ENCODE results near the gene AP1B1.

Gene AP1B1

DNA sequence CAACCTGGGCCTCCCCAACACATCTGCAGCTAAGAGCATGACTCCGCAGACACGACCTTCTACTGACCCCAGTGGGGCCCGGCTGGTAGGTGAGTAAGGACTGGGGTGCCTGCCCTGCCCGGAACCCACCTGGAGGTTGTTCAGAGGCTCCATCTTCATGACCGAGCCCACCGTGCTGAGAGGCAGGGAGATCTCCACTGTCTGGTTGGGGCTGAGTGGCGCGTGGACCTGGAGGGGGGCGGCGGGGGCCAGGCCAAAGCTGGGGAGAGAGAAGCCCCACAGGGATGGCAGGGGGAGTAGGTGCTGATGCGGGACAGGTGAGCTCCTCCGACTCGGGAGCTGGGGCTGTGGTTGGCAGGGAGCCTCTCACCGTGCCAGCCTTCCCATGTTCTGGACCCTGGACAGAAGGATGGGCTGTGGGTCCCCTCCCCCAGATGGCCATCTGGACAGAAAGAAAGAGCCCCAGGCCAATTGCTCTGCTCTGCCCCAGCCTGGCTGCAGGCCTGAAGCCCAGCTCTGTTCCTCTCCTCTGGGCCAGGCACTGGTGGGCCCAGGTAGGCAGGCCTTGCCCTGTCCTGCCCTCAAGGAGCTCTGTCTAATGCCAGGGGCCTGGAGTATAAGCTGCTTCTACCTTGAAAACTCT lies 56.6 kb downstream of the AP1B1 start:
- no peak for DNase-seq (ENCODE audit: low read depth)

DNA sequence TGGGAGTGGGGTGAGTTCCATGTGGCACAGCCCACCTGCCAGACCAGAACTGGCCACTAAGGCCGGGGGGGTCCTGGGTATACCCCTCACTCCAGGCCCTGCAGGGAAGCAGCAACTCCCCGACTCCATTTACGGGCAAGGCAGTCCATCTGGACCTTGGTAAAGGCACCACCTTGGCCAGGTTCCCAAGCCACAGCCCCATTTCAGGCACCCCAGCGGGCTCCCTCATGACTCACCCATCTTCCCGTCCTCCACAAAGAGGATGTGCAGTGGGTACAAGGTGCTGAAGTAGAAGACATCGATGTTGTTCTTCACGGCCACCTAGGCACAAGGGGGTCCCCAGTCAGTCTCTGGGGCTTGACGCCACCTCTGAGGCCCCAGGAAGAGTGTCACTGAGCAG lies 57.2 kb downstream of the AP1B1 start:
- no peak for DNase-seq (ENCODE audit: low read depth)

DNA sequence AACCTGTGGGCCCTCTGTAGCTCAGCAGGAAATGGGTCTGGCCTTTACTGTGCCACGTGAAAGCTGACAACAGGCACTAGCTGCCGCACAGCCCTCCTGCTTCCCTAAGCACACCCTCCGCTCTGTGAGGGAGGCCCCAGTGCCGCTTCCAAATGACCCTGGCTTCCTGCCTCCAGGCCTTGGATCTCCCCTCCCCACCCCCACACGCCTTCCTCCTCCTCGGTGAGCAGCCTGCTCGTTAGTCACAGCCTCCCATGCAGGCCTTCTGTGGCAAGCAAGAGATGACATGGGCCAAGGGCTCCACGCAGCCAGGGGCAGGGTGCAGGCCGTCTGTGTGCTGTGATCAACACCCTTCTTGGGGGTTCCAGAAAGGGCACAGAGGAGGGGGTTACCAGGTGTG lies 57.6 kb downstream of the AP1B1 start:
- no peak for DNase-seq (ENCODE audit: low read depth)

DNA sequence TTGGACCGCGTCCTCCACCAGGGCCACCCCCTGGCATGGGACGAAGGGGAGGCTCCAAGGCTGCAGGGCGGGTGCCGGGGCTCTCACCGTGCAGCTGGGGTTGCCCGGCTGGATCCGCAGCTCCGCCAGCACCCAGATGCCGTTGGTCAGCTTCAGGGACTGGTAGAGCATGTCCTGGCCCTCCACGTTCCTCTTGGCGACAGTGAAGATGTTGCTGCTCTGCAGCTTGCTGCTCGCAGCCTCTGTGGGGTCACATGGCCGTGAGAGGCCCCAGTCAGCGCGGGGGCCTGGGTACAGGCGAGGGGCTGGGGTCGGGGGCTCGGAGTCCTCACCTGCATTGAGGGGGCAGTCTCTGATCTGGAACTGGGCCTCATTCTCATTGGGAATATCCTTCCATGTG lies 58.1 kb downstream of the AP1B1 start:
- no peak for DNase-seq (ENCODE audit: low read depth)

DNA sequence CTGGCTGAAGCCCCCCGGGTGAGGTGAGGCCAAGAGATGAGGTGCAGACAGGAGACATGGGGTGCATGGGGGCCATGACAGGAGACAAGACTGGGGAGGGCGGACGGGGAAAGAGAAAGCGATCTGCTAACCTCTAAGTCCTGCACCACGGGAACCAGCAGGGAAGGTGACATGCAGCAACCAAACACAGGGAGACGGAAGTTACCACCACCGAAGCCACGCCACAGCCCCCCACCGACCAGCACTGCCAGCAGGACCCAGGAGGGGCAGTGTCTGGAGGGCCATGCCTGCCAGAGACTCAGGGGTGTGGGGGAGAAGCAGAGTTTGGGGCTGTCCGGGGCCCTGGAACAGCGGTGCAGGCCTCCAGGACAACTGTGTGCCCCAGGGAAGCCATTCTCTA lies 58.8 kb downstream of the AP1B1 start:
- DNase-seq (ENCODE audit: low read depth) = no peak

DNA sequence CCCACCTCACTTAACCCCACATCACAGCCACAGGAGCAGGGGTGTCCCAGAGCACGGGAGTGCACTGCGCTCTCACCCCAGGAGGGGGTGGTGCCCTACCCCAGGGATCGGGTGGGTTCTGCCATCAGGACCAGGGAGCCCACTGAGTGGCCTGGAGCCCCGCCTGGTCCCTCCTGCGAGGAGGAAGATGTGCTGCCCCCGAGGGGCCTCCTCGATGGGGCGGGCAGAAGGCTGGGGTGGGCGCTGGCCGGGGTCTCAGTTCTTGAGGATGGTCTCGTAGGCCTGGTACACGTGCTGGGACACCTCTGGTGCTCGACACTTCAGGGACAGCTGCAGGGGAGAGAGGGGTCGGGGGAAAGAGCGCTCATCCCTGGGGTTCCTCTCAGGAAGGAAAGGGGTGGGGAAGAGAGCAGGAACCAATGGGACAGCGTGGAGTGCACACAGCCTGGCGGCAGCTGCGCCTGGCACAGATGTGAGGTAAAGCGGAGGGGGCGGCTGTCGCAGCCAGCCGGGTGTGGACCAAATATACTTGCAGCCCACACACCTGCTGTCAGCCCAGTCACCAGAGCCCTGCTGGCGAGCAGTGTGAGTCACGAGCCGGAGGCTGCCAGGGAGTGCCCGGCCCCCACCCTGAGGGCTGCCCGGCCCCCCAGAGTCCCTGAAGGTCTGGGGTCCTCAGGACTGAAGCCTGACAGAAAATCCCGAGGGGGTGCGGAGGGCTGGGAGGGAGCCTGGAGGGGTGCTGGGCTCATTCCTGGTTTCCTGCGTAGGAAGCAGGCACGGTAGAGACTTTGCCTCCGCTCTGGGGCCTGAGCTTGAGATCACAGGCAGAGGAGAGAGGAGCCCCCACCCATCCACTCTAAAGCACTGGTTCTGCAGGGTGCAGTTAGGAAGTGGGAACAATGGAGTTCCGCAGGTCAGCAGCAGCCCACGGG lies 59.5 kb downstream of the AP1B1 start:
- DNase-seq (ENCODE audit: low read depth) = no peak

DNA sequence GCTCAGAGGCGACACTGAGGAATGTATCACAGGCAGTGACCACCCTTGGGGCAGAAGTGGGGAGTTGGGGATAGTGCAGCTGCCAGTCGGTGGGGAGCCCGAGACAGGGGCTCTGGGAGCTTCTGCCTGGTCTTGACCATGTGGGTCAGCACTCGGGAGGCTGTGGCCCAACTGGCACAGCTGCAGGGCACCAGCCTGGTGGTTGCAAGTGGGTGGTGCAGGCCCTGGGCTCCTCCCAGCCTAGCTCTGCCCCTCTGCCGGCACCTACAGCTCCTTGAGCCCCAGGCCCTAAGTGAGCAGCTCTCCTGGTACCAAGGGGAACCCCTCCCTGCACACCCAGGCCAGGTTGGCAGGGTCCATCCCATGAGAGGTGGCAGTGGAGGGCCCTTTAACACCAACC lies 60.3 kb downstream of the AP1B1 start:
- DNase-seq (ENCODE audit: low read depth) = no peak

DNA sequence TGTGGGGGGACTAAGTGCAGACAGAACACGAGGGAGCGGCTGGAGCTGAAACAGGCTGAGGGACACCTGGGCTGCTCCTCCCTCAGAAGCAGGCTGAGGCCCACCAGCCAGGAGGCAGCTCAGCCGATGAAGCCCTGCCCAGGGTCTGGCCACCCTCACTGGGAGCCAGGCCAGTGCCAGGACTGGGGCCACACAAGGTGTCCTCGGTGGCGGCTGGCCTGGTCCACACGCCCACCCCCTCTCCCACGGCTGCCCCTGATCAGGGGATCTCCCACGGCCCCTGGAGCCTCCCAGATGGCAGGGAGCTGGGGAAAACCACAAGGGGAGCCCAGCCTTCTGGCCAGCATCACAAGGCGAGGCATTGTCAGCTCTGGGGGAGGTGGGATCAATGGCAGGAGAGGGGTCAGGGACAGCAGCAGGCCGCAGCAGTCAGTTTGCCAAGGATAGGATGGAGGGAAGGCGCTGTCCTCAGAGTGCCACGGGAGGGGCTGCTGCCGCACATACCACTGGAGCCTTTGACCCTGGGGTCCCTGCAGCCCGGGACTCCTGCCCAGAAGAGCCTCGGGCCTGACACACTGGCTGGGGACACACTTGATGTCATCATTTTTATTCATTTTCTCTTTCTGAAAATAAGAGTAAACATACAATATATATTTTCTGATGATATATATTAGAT lies 61.1 kb downstream of the AP1B1 start:
- DNase-seq (ENCODE audit: low read depth) = no peak

DNA sequence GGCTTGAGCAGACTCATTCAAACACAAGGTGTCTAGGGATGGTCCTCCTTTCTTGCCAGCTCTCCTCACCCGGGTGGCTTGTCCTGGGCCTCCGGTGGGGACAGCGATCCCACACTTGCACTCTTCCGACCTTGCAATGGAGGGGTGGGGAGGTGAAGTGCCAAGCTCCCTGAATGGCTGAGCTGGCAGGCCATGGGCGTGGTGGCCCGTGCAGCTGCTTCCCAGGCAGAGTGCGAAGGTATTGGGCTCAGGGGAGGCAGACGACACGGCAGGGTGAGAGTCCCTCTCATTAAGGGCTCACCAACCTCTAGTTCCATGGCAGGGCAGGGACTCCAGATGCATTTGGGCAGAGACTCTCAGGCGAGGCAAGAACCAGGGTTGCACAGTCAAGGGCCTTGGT lies 61.9 kb downstream of the AP1B1 start:
- DNase-seq (ENCODE audit: low read depth) = no peak

DNA sequence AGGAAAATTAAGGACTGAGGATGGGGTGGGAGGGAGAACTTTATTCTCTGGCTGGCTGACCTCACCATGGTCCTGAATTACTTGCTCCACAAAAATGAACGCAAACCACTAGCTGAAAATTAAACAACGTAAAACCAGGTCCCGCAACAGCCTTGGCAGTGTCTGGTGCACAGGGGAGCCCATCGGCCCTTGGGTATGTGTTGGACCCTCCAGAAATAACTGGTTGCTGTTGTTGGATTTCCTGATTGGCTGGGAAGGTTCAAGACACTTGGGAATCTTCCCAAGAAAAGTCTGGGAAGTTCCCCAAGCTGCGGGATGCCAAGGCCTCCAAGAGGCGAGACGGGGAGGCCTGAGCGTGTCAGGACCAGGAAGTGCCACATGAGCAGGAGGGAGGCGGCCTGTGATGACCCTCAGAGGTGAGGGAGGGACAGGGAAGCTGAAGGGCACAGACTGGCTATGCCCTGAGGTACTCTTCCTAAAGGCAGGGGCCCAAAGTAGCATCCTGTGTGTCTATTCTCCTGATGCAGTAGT lies 62.5 kb downstream of the AP1B1 start:
- no peak for DNase-seq (ENCODE audit: low read depth)

DNA sequence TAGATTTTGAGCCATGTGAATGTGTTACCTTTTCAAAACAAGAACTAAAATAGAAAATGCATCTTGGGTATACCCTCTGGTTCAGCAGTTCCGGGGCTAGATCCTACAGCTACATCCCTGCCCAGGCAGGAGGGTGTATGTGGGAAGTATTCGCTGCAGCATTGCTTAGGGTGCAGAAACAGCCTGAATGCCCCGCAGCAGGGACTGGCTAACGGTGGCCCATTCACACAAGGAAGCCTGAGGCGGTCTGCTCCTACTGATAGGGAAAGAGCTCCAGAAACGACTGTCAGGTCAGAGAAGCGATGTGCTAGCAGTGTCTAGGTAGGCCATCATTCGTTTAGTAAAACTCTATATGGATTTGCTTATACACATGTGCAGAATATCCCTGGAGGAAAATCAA lies 63.0 kb downstream of the AP1B1 start:
- no peak for DNase-seq (ENCODE audit: low read depth)

DNA sequence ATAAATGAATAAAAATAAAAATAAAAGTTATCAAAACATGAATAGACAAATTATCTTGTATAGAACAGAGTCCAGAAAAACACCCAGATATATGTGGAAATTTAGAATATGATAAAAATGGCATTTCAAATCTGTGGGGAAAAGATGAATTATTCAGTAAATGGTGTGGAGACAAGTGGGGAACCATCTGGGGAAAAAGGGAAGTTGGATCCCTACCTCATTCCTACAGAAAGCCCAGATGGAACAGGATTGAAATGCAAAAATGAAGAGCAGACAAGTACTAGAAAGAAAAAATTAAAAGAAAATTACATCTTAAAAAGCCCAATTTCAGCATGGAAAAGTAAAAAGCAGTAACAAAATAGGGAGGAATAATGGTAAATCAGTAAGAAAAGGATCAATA lies 64.7 kb downstream of the AP1B1 start:
- DNase-seq (ENCODE audit: low read depth) = no peak

DNA sequence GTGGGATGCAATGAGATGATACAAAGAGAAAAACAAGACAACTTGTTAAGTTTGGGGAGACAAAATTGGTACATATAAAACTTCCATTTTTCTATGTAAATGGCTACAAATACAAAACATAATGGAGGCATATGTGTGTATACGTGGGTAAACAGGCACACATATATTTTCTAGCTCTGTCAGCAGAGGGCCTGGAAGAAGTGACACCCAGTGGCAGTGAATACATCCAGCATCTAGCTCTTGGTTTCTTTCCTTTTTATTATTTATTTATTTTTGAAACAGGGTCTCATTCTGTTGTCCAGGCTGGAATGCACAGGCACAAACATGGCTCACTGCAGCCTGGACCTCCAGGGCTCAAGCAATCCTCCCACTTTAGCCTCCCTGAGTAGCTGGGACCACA lies 67.8 kb downstream of the AP1B1 start:
- no peak for DNase-seq (ENCODE audit: low read depth)

DNA sequence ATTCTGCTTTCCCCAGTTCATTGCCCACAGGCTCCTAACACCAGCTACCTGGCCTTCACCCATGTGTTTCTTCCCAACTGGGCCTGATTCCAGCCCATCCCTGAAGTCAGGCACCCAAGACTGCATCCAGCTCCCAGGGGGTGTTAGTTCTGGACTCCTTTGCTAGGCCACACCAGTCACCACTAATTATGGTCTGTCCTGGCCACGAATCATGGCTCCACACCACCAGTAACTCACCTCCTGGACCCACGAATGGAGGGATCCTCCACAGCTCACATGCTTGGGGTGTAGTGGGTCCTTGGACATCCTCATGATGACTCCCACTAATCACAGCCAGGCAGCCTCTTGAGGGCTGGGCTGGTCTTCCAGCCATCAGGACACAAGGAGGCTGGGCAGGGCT lies 69.3 kb downstream of the AP1B1 start:
- DNase-seq (ENCODE audit: low read depth) = no peak

DNA sequence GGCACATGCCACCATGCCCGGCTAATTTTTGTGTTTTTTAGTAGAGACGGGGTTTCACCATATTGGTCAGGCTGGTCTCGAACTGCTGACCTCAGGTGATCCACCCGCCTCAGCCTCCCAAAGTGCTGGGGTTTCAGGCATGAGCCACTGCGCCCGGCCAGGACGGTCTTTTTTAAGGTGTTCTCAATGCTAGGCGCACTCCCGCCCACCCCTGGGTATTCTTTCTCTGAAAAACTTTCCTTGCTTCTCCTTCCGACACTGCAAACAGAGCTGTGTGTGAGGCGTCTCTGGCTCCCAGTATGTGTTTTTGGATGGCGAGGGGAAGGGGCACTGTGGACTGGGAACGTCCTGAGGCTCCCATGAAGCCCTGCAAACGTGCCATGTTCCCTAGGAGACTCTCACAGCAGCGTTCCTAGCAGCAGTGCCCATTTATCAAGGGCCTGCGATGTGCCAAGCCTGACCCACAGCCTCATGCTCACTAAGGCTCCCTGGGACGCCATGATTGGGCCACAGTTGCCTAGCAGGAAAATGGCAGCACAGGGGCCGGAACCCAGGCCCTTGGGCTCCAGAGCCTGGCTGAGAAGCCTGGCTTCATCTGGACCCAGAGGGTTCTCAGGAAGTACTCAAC lies 70.4 kb downstream of the AP1B1 start:
- DNase-seq (ENCODE audit: low read depth) = no peak

DNA sequence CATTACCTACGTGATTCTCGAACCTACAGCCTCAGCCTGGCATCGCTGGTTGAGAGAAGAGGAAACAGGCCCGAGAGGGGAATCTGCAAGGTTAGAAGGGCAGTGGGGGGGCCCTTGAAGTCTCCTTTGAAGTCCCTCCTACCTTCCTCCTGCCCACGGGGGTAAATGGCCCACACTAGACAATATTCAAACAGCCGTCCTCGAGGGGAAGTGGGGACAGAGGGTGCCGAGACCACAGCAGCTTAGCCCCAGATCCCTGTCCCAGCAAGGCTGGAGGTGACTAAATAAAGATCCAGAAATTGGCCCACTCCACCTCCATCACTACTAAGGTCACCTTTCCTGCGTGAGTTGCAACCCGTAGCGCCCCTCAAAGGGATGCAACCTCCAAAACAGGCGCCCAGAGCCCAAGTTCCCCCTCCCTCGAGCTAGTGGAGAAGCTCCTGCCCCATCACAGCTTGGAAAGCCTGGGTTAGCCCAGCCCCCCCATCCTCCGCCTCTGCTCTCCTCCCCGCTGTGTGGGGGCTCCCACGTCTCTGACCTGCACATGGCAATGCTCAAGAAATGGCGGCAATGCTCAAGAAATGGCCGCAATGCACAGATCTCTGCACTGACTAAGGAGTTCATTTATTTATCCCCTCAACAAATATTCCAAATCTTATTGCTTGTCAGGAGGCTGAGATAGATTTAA lies 72.1 kb downstream of the AP1B1 start:
- no peak for DNase-seq (ENCODE audit: low read depth)

DNA sequence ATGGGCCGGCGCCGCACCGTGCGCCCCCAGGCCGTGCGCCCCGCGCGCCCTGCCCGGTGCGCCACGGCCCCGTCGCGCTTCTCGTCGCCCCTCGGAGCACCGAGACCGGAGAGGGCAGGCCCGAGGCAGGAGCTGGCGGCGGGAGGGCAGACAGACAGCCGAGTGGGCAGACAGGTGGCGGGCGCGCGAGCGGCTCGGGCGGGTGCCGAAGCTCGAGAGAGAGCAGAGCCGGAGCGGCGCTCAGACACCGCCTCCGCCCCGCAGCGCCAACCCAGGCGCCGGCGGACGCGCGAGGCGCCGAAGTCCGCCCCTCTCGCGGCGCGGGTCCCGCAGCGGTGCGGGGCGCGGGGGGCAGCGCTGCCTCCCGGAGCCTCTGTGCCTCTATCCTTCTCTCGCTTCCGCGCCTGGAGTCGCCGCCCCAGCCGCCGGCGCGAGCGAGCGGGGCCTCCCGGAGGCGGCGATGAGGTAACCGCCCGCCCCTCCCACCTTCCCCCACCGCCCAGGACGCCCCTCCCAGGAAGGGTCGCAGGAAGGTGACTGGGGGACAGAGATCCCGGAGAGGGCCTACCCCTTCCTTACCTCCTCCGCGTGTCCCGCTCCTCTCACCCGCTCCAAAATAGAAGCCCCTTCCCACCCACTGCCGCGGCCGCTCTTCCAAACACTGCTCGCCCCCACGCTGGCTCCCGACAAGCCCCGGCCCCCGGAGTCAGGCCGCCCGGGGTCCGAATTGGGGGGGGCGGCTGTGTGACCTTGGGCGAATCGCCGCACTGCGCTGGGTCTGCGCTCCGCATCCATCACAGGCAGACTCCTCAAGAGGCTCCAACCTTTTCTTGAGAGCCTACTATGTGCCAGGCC lies 72.9 kb downstream of the AP1B1 start, which contains the start of gene RASL10A:
Gene RASL10A (minus strand): TSS at position 412 of the 855 bp plus-strand sequence. CDS start 451 bp downstream, outside the sequence.
- DNase-seq (ENCODE audit: low read depth) = no peak

DNA sequence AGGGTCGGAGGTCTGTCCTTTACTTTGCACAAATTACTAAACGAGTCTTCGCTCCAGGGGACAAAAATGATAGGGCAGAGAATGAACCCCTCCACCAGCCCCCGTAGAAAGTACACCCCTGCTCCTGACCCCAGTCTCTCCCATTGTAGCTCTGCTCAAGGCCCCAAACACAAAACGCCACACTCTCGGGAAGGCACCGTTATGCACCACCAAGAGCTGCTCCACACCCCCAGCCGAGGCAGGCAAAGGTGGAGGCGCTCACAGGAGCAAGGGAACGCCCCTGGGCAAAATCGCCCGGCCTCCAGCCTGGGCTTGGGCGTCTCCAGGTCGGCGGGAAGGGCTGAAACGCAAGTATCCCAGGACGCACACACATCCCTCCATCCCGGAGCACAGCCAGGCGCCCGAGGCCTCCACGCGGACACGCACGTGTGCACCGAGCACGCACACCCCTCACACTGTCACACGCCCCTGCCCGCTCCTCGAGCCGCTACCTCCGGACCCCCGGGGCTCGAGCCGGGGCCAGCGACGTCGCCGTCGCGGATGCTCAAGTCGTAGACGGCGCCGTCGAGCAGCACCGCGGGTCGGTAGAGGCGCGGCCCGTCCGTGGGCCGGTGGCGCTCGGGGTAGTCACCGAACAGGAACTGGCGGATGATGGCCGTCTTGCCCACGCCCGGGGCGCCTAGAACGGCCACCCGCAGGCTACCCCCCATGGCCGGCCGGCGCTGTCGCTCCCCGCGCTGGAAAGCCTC lies 73.7 kb downstream of the AP1B1 start:
- no peak for DNase-seq (ENCODE audit: low read depth)

DNA sequence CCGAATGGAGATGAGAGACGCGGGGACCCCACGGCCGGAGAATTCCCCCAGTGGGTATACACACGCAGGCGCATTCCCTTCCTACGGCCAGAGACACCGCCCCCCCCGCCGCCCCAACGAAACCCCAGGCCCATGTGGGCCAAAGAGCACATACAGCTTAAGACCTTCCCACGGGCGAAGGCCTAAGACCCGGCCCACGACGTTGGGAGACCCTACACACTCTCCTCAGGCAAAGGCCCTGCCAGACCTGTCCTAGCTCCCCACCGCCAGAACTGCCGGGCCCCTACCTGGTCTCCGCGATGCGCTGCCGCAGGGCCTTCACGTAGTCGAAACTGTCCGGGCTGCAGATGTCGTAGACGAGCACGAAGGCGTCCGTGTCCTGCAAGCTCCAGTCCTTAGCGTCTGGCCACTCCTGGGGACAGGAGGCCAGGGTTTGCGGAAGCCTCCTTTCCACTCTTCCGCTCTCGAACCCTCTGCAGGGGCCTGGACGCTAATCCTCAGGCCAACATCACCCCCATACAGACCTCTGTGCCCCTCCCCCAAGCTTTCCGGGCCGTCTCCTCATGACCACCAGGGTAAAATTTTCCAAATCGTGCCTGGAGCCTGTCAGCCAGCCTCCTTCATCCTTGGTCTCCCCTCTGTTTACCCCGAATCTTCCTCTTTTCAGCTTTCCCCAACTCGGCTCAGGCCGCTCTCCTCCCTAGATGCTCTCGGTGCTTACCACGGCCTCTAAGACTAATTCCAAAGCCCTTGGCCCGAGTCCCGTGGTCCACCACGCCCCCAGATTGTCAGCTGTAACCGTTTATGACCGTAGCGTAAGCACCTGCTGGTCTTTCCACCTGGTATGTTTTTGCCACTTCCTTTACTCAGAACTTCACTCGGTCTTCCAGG lies 74.5 kb downstream of the AP1B1 start:
- DNase-seq (ENCODE audit: low read depth) = no peak
